Neural cell (in vitro differentiated cells): ENCODE measurements around the gene ARL14EPL.

ENCODE experiments used
- EP300 ChIP-seq: fragments of 450-650 bp; conservative IDR thresholded peaks from 2 replicates; pipeline ENCODE4 v1.6.1; 2014; ENCODE audit warnings: antibody characterized with exemption, mild to moderate bottlenecking, moderate library complexity; ENCODE audit not compliant: poor library complexity, severe bottlenecking
- MXI1 ChIP-seq: fragments of 450-650 bp; conservative IDR thresholded peaks from 2 replicates; pipeline ENCODE4 v1.6.1; 2014; ENCODE audit warnings: antibody characterized with exemption, mild to moderate bottlenecking; ENCODE audit not compliant: poor library complexity, severe bottlenecking
- TF ChIP-seq, protein P1 (sequence below): fragments of 450-650 bp; IDR thresholded peaks from 2 replicates; pipeline ENCODE4 v1.5.1; 2014; ENCODE audit warnings: antibody characterized with exemption, mild to moderate bottlenecking, moderate library complexity; ENCODE audit not compliant: poor library complexity, severe bottlenecking

DNA sequence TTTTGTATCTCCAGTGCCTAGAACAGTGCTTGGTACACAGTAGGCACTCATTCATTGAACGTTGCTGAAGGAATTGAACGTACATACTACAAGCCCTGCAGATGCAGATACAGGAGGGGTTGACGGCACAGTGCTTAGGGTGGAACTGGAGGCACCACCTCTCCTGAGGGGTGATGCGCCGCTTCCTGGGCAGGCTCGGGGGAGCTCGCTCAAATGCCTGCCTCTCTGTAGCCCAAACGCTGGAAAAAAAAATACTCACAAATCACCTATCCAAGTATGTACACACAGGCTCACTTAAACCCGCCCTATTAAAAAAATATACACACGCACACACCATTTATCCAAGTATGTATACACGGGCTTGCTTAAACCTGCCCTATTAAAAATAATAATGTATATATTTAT, 52.0 kb downstream of the ARL14EPL start:
- TF ChIP-seq, protein P1, sequence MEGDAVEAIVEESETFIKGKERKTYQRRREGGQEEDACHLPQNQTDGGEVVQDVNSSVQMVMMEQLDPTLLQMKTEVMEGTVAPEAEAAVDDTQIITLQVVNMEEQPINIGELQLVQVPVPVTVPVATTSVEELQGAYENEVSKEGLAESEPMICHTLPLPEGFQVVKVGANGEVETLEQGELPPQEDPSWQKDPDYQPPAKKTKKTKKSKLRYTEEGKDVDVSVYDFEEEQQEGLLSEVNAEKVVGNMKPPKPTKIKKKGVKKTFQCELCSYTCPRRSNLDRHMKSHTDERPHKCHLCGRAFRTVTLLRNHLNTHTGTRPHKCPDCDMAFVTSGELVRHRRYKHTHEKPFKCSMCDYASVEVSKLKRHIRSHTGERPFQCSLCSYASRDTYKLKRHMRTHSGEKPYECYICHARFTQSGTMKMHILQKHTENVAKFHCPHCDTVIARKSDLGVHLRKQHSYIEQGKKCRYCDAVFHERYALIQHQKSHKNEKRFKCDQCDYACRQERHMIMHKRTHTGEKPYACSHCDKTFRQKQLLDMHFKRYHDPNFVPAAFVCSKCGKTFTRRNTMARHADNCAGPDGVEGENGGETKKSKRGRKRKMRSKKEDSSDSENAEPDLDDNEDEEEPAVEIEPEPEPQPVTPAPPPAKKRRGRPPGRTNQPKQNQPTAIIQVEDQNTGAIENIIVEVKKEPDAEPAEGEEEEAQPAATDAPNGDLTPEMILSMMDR, result no peak
- TF ChIP-seq EP300 (no peak), MXI1 (no peak)
